Fibroblast of villous mesenchyme (primary cell): ENCODE results near the gene DNAAF5. TPM values are rescaled to one million over a fixed set of nuclear protein-coding genes. Genes with fewer than 3 reads are reported as not detected.
A peak's percentile ranks its signal among the peaks of the same experiment; 100 is the strongest.

ENCODE experiments used
- DNase-seq: peaks from one replicate; pipeline ENCODE4 v3.0.0-alpha.2; 2010; ENCODE audit warnings: low read depth
- H3K4me3 ChIP-seq: 2 replicates; pipeline ENCODE4 v1.5.1; 2011; ENCODE audit warnings: low read depth, mild to moderate bottlenecking, low read length
- total RNA-seq: library from RNA; depleted of rRNA; stranded (reverse); fragments of >200 nt; gene quantifications from 2 replicates; pipeline ENCODE4 v1.2.3, GENCODE V29; 2012
- TF ChIP-seq, protein P1 (sequence below): IDR thresholded peaks from 2 replicates; pipeline ENCODE4 v1.5.1; 2012; ENCODE audit warnings: low read depth, mild to moderate bottlenecking, low read length; ENCODE audit not compliant: insufficient read depth

Gene DNAAF5
- total RNA-seq, 1 donor: 32.8 TPM

DNA sequence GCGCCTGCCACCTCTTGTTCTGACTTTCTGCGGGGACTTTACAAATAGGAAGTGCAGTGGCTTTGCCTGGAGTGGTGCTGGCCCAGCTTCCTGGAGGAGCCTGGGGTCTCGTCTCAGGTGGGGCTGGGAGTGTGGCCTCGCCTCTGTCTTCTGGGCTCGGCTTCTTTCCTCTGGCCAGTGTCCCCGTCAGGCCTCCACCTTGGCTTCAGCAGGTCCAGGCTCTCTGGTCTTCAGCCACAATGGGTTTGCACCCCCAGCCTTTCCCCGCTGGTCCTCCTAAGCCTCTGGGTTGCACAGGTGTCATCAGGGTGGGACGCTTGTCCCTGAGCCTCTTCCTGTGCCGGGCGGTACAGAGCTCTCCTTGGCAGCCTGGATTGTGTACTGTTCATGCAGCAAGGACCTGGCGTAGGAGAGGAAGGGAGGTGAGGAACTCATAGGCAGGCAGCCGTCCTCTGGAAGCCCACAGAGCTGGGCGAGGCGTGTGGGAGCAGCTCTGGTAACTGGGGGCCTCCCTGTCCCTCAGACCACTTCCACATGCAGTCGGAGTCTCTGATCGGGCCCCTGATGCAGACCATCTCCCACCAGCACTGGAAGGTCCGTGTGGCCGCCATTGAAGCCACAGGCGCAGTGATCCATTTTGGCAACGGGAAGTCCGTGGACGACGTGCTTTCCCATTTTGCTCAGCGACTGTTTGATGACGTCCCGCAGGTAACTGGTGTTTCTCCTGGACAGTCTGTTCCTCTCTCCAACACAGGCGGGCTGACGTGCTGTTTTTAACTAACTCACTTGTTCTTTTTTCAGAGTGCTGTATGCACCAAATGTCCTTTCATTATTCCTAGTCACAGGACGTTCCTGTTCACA is 2.9 kb downstream of the DNAAF5 start:
- no peak overlapping the region for H3K4me3 ChIP-seq
- TF ChIP-seq, protein P1, sequence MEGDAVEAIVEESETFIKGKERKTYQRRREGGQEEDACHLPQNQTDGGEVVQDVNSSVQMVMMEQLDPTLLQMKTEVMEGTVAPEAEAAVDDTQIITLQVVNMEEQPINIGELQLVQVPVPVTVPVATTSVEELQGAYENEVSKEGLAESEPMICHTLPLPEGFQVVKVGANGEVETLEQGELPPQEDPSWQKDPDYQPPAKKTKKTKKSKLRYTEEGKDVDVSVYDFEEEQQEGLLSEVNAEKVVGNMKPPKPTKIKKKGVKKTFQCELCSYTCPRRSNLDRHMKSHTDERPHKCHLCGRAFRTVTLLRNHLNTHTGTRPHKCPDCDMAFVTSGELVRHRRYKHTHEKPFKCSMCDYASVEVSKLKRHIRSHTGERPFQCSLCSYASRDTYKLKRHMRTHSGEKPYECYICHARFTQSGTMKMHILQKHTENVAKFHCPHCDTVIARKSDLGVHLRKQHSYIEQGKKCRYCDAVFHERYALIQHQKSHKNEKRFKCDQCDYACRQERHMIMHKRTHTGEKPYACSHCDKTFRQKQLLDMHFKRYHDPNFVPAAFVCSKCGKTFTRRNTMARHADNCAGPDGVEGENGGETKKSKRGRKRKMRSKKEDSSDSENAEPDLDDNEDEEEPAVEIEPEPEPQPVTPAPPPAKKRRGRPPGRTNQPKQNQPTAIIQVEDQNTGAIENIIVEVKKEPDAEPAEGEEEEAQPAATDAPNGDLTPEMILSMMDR: no peak
- DNase-seq: no peak

DNA sequence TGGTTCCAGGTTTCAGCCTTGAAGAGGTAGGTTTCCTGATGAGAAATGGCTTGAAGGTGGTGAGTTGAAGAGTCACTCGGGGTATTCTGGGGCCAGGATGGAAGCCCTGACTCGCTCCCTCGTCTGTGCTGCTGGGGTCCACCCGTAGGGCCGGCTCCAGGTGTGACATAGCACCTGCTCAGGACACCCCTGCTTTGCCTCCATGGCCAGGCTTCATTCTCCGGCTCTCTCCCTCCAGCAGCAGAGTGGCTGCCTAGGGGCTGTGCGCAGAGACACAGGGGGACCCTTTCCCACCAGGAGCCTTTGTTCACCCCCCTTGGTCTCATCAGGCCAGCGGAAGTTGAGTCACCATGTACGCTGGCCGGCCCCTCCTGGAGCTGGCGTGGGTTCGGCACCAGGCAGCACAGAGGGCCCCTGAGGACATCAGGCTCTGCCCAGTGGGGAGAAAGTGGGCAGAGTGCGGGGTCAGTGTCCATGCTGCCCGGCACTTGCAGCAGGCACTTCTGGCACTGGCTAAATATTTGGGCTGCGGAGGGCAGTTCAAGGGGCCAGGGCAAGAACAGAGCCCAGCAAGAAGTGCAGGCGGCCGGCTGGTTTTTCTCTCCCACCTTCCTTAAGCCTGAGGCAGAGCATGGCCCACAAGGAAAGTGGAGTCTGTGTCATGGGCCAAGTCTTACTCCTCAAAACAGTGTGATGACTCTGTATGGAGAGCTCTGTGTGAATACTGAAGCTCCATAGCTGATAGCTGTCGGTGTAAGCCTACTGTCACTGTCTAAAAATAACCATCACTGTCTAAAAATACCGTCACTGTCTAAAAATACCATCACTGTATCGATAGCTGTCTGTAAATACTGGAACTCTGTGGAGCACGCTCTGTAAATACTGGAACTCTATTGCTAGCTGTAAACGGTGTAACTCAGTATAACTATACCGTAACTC is 4.3 kb downstream of the DNAAF5 start:
- DNase-seq: no peak
- H3K4me3 ChIP-seq: no peak overlapping the region
- TF ChIP-seq, protein P1: no peak

DNA sequence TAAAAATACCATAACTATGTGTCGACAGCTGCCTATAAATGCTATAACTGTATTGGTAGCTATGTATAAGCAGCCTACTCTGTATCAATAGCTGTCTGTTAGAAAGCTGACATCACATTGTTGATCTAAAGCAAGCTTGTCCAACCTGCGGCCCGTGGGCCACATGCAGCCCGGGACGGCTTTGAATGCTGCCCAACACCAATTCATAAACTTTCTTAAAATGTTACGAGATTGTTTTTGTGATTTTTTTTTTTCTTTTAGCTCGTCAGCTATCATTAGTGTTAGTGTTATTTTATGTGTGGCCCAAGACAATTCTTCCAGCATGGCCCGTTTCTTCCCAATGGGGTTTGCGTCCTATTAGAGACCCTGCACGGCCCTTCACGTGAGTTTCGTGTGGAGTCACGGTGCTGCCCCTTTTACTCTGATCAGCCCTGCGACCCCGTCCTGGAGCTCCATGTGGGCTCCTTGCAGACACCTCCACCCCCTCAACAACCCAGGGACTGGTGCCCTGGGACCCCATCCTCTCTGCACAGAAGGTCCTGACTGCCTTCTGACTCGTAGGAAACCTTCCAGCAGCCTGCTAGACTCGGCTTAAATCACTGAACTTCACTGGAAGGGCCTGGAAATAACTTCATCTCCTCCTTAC is 5.1 kb downstream of the DNAAF5 start:
- DNase-seq: no peak
- TF ChIP-seq, protein P1: no peak

DNA sequence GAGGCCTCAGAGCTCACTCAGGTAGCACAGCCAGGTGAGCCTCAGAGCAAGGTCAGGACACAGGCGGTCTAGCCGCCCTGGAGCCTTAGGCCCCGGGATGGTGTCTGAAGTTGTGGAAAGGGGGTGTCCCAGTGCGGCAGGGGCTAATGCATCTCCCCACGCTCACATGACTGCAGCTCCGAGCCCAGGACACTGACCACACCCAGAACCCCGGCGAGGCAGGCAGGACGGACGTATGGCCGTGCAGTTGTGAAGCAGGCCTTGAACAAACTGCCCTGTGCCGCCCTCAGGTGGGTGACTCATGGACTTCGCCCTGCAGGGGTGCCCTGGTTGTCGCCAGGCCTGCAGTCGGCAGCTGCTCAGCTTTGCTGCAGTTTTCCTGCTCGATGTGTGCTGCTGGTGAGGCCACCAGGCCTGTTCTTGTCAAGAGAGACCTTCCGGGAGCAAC is 5.6 kb downstream of the DNAAF5 start:
- no peak overlapping the region for H3K4me3 ChIP-seq
- TF ChIP-seq, protein P1: peak; percentile 42
- peak; percentile 47 for DNase-seq

More for the DNA sequence above, 5.1 kb downstream of the DNAAF5 start:
- H3K4me3 ChIP-seq: no peak overlapping the region

DNA sequence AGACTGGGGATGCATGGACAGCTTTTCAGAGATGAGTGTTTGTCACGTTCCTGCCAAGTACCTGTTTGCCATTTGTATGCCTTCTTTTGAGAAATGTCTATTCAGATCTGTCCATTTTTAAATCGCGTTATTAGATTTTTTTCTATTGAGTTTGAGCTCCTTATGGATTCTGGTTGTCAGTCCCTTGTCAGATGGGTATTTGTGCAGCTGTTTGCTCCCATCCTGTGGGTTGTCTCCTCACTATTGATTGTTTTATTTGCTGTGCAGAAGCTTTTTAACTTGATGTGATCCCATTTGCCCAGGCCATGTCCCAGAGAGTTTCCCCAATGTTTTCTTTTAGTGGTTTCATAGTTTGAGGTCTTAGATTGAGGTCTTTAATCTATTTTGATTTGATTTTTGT is 6.1 kb downstream of the DNAAF5 start:
- no peak overlapping the region for H3K4me3 ChIP-seq

DNA sequence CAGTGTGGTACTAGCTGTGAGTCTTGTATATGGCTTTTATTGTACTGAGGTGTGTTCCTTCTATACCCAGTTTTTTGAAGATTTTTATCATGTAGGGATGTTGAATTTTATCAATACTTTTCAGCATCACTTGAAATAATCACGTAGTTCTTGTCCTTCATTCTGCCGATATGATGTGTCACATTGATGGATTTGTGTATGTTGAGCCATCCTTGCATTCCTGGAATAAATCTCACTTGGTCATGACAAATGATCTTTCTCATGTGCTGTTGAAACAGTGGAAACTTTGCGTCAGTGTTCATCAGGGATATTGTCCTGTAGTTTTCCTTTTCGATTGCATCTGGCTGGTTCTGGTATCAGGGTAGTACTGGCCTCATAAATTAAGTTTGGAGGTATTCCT is 7.7 kb downstream of the DNAAF5 start:
- DNase-seq: no peak
- TF ChIP-seq, protein P1: no peak

More for the DNA sequence above, 6.1 kb downstream of the DNAAF5 start:
- TF ChIP-seq, protein P1: no peak
- DNase-seq: no peak

More for the DNA sequence above, 7.7 kb downstream of the DNAAF5 start:
- H3K4me3 ChIP-seq: no peak overlapping the region
